ENCODE results near the gene CRYL1. TPM values are rescaled to one million over a fixed set of nuclear protein-coding genes. Genes with fewer than 3 reads are reported as not detected.

CRYL1 gene
- total RNA-seq, 3 donors from 2014 or later (not counting 1 experiment from before 2014, with no cell fraction given) = 13.4 to 15.8 (median 14.9) TPM

DNA sequence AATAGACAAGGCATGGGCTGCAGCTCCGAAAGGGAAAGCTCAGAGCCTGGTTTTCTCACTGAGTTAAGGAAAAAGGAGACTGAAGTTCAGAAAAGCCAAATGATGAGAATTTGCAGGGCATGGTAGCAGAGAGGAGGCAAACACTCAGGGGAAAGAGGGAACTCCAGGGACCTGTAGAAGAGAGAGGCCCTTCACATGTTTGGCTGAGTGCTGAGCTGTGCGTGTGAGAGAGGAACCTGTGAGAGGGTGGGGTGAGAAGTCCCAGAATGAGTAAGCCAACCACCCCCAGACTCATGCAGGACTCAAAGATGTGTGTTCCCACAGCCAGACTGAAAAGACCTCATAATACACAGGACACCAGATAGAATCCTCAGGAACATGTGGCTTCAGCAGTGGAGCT is 2.8 kb upstream of the CRYL1 start:
- intact Hi-C loops (cut with micrococcal nuclease) = loop anchor here (10.0 kb wide), 1 partner anchor 176 kb away; the partner anchor contains the start of gene IL17D
- TF ChIP-seq, protein P1, sequence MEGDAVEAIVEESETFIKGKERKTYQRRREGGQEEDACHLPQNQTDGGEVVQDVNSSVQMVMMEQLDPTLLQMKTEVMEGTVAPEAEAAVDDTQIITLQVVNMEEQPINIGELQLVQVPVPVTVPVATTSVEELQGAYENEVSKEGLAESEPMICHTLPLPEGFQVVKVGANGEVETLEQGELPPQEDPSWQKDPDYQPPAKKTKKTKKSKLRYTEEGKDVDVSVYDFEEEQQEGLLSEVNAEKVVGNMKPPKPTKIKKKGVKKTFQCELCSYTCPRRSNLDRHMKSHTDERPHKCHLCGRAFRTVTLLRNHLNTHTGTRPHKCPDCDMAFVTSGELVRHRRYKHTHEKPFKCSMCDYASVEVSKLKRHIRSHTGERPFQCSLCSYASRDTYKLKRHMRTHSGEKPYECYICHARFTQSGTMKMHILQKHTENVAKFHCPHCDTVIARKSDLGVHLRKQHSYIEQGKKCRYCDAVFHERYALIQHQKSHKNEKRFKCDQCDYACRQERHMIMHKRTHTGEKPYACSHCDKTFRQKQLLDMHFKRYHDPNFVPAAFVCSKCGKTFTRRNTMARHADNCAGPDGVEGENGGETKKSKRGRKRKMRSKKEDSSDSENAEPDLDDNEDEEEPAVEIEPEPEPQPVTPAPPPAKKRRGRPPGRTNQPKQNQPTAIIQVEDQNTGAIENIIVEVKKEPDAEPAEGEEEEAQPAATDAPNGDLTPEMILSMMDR (IDR thresholded peaks at IDR 0.05) = no peak
- Mint-ChIP-seq H3K36me3 (no peaks in the 10 kb centered on the region), H3K4me3 (no peak overlapping the region), H3K9me3 (no peaks in the 10 kb centered on the region), H3K27me3 (ENCODE audit: low read depth in 2 of 2) (peaks cover 7 to 10% of the 10 kb centered on the region in 2 donors), H3K27ac (peak overlapping the region in 1 of 2 donors; percentile 27), H3K4me1 (peaks cover 16 to 18% of the 10 kb centered on the region in 2 donors)
- no peaks in the 10 kb centered on the region for H3K27me3 ChIP-seq (ENCODE audit: control insufficient read depth, insufficient read depth, low read length)
- no peaks in the 10 kb centered on the region for H3K9me3 ChIP-seq (ENCODE audit: control insufficient read depth, insufficient read depth, low read length)
- no peak for DNase-seq
- peaks cover 19% of the 10 kb centered on the region for H3K4me1 ChIP-seq (ENCODE audit: control insufficient read depth, insufficient read depth, low read length)
- H3K27ac ChIP-seq (ENCODE audit: low read length) = no peak overlapping the region
- no peak for ATAC-seq
- no peak overlapping the region for H3K4me3 ChIP-seq (ENCODE audit: low read length)
- WGBS (ENCODE audit: insufficient coverage) = 93% methylated on average over 1 of the region's 2 CpGs
- H3K36me3 ChIP-seq (ENCODE audit: control insufficient read depth, insufficient read depth, low read length) = no peaks in the 10 kb centered on the region

DNA sequence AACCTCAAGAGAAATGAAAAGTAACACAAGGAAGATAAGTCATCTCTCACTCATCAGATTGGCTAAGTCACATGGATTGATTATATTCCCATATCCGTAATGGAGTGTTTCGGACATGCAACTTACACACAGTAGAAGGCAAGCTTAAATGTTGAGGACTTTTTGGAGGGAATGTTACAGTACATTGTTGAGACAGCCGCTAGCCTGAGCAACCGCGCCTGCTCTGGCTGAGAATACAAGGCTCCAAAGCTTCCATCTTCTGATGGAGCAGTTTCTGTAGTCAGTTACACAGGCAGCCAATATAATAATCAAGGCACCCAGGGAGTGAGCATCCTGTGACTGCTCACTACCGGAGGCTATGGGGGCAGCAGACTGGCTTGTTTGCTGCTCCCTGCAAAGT is 1.0 kb upstream of the CRYL1 start:
- Histone ChIP-seq H3K4me1 (ENCODE audit: control insufficient read depth, insufficient read depth, low read length) (peaks cover 19% of the 10 kb centered on the region), H3K36me3 (ENCODE audit: control insufficient read depth, insufficient read depth, low read length) (no peaks in the 10 kb centered on the region), H3K27me3 (ENCODE audit: control insufficient read depth, insufficient read depth, low read length) (no peaks in the 10 kb centered on the region), H3K4me3 (ENCODE audit: low read length) (peak overlapping the region; percentile 71), H3K9me3 (ENCODE audit: control insufficient read depth, insufficient read depth, low read length) (no peaks in the 10 kb centered on the region), H3K27ac (ENCODE audit: low read length) (peak overlapping the region; percentile 73)
- 92% methylated on average over 6 of the region's 6 CpGs for whole genome bisulfite sequencing (ENCODE audit: insufficient coverage)
- Mint-ChIP-seq H3K27me3 (ENCODE audit: low read depth in 2 of 2) (peaks cover 4 to 10% of the 10 kb centered on the region in 2 donors), H3K27ac (peak overlapping the region; percentile 75 to 77), H3K4me3 (peak overlapping the region; percentile 81), H3K9me3 (no peaks in the 10 kb centered on the region), H3K36me3 (no peaks in the 10 kb centered on the region), H3K4me1 (peaks cover 16 to 18% of the 10 kb centered on the region in 2 donors)
- ATAC-seq (no peak), DNase-seq (no peak)
- intact Hi-C loops (cut with micrococcal nuclease) = loop anchor here (10.0 kb wide), 1 partner anchor 178 kb away; the partner anchor contains the start of gene IL17D
- TF ChIP-seq, protein P1 (IDR thresholded peaks at IDR 0.05) = no peak

DNA sequence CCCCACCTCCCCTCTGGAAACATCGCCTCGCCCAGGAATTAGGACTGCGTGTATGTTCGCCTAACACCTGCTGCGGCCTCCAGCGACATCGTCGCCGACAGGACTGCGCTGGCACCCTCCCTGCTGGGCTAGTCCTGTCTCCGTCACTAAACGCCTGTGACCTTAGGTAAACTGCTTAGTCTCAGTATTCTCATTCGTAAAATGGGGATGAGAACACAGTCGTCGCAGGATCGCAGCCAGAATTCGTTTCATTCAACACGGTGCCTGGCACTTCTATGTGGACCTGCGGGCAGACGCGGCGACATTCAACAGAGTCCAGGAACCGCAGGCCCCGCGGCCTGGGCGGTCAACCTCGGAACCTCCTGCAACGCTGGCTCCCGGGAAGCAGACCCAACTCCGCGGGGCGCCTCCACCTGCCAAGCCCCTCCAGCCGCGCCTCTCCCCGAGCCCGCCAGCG is 485 bp downstream of the CRYL1 start:
- Histone ChIP-seq H3K4me1 (ENCODE audit: control insufficient read depth, insufficient read depth, low read length) (peaks cover 19% of the 10 kb centered on the region), H3K27ac (ENCODE audit: low read length) (no peak overlapping the region), H3K36me3 (ENCODE audit: control insufficient read depth, insufficient read depth, low read length) (no peaks in the 10 kb centered on the region), H3K9me3 (ENCODE audit: control insufficient read depth, insufficient read depth, low read length) (no peaks in the 10 kb centered on the region), H3K4me3 (ENCODE audit: low read length) (peak overlapping the region; percentile 71), H3K27me3 (ENCODE audit: control insufficient read depth, insufficient read depth, low read length) (no peaks in the 10 kb centered on the region)
- WGBS (ENCODE audit: insufficient coverage) = 5% methylated on average over 37 of the region's 37 CpGs
- peaks cover 4 to 10% of the 10 kb centered on the region in 2 donors for H3K27me3 Mint-ChIP-seq (ENCODE audit: low read depth in 2 of 2)
- no peaks in the 10 kb centered on the region for H3K9me3 Mint-ChIP-seq
- TF ChIP-seq, protein P1 (IDR thresholded peaks at IDR 0.05) = no peak
- ATAC-seq (peak; percentile 2 to 9 (median 9)), DNase-seq (peak in 1 of 2 donors; percentile 51)
- H3K4me1 Mint-ChIP-seq = peaks cover 16 to 18% of the 10 kb centered on the region in 2 donors
- H3K36me3 Mint-ChIP-seq = no peaks in the 10 kb centered on the region
- H3K27ac Mint-ChIP-seq = peak overlapping the region in 1 of 2 donors; percentile 75
- intact Hi-C loops (cut with micrococcal nuclease) = loop anchor here (10.0 kb wide), 1 partner anchor 180 kb away; the partner anchor contains the start of gene IL17D
- H3K4me3 Mint-ChIP-seq = peak overlapping the region; percentile 88

All from natural killer cell (primary cell).